22Rv1 (cell line): ENCODE data around the gene WDFY1.

Experiments used
- CTCF ChIP-seq: fragments of 450-650 bp; IDR thresholded peaks from 2 replicates; pipeline ENCODE4 v1.5.1; 2017; ENCODE audit warnings: mild to moderate bottlenecking
- ZFX ChIP-seq: fragments of 450-650 bp; IDR thresholded peaks from 2 replicates; pipeline ENCODE4 v1.6.1; 2017; ENCODE audit warnings: antibody characterized with exemption, borderline replicate concordance

GRCh38 chr2:223854741-223855140, 90.4 kb downstream of the WDFY1 start:
- no peak for TF ChIP-seq CTCF
- TF ChIP-seq ZFX, result no peak
